ENCODE measurements around the gene FOXP1.

FOXP1 gene

DNA sequence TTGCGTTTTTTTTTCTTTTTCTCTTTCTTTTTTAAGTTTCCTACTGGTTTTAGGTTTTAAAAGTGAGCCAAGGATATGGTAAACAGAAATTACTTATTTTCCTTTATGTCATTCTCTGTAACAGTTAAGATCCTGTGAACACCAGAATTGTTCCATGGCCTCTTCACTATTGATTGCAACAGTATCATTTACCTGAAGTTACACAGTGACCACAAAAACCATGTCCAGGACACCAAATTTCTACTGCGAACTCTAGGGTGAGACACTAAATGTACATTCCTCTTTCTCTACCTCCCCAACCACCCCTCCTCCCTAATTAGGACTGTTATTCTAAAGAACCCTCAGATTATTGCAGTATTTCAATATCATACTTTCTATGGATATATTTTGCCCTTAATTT, 280.9 kb downstream of the FOXP1 start:
- Histone ChIP-seq H3K27me3 (replicated peaks) (no peaks in the 10 kb centered on the region), H3K36me3 (replicated peaks) (no peaks in the 10 kb centered on the region), H3K27ac (no peak overlapping the region), H3K4me3 (ENCODE audit: low read depth, low read length) (no peak overlapping the region)
- DNase-seq = no peak
- TF ChIP-seq, protein P1, sequence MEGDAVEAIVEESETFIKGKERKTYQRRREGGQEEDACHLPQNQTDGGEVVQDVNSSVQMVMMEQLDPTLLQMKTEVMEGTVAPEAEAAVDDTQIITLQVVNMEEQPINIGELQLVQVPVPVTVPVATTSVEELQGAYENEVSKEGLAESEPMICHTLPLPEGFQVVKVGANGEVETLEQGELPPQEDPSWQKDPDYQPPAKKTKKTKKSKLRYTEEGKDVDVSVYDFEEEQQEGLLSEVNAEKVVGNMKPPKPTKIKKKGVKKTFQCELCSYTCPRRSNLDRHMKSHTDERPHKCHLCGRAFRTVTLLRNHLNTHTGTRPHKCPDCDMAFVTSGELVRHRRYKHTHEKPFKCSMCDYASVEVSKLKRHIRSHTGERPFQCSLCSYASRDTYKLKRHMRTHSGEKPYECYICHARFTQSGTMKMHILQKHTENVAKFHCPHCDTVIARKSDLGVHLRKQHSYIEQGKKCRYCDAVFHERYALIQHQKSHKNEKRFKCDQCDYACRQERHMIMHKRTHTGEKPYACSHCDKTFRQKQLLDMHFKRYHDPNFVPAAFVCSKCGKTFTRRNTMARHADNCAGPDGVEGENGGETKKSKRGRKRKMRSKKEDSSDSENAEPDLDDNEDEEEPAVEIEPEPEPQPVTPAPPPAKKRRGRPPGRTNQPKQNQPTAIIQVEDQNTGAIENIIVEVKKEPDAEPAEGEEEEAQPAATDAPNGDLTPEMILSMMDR (IDR thresholded peaks at IDR 0.05; ENCODE audit: low read depth, low read length, missing control alignments) = no peak
- in situ Hi-C loops (cut with HindIII; ENCODE audit: low pct_ligation_motif_present, low sequenced_read_pairs) = no loop called here

DNA sequence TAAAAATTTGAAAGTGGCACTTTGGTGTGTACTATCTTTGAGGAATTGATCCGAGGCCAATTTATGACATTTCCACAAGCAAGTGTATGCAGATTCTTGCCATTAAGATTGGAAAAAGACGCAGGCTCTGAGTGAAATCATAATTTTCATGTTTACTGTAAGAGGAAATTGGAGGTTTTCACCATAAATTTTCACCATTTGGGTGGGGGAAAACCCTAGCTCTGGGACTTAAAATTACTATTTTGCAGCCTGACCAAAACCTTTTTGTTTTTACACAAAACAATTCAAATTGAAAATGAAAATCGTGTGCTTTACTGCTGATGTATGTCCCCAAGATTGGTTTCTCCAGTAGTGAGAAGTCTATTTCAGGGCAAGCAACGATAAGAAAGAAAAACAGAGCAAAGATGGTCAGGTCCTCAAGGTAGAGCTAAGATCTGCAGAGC, 282.6 kb downstream of the FOXP1 start:
- H3K36me3 ChIP-seq (replicated peaks) = no peaks in the 10 kb centered on the region
- no peaks in the 10 kb centered on the region for H3K27me3 ChIP-seq (replicated peaks)
- H3K4me3 ChIP-seq (ENCODE audit: low read depth, low read length) = no peak overlapping the region
- in situ Hi-C loops (cut with HindIII; ENCODE audit: low pct_ligation_motif_present, low sequenced_read_pairs) = no loop called here
- TF ChIP-seq, protein P1 (IDR thresholded peaks at IDR 0.05; ENCODE audit: low read depth, low read length, missing control alignments) = no peak
- H3K27ac ChIP-seq = no peak overlapping the region
- DNase-seq = no peak

DNA sequence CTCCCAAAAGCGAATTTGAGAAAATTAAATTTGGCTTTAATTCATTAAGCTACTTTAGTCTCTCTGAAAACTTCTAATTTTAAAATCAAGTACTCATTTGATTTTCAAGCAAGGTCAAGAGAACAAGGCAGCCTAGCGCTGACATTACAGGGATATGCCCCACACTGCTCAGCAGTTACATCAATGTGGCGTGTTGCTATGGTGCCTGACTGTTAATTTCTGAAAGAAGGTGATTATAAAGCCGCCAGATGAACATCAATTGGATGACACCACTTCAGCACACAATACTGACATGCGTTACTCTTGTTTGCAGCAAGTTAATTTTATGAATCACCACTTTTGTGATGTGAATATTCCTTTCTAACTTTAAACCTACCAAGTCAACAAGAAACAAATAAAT, 284.4 kb downstream of the FOXP1 start:
- in situ Hi-C loops (cut with HindIII; ENCODE audit: low pct_ligation_motif_present, low sequenced_read_pairs) = no loop called here
- no peak overlapping the region for H3K4me3 ChIP-seq (ENCODE audit: low read depth, low read length)
- TF ChIP-seq, protein P1 (IDR thresholded peaks at IDR 0.05; ENCODE audit: low read depth, low read length, missing control alignments) = no peak
- H3K27ac ChIP-seq = no peak overlapping the region
- no peaks in the 10 kb centered on the region for H3K36me3 ChIP-seq (replicated peaks)
- DNase-seq = no peak
- no peaks in the 10 kb centered on the region for H3K27me3 ChIP-seq (replicated peaks)

DNA sequence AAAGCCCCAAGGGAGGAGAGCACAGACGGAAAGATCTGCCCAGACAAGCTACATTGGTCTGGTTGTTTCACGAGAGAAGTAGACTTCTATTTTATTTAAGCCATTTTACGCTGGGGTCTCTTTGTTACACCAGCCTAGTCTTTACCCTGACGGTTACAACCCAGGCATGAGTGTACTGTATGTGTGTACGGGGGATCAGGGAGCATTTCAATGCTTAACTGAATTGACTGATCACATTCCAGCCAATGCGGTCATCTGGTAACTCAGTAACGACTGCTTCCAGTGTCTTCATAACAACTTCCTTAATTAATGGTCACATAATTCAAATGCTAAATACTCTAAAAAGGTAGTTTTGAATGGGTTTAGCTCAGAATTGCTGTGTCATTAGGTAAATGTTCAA, 288.6 kb downstream of the FOXP1 start:
- in situ Hi-C loops (cut with HindIII; ENCODE audit: low pct_ligation_motif_present, low sequenced_read_pairs) = no loop called here

DNA sequence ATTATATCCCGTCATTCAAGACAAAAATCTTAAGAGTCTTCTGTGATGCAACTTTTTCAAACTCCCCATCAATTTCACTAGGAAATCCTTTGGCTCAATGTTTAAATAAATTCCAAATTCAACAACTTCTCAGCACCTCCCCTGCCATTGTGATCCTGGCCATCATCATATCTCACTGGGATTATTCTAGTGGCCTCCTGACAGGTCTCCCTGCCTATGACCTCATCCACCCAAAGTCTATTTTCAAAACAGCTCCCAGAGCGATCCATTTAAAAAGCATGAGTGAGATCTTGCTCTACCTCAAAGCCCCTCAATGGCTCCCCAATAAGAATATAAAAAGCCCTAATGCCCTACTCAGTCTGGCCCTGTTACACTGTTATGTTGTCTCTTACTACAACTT, 293.2 kb downstream of the FOXP1 start:
- TF ChIP-seq, protein P1 (IDR thresholded peaks at IDR 0.05; ENCODE audit: low read depth, low read length, missing control alignments) = no peak
- DNase-seq = no peak
- Histone ChIP-seq H3K36me3 (replicated peaks) (no peaks in the 10 kb centered on the region), H3K27ac (no peak overlapping the region), H3K27me3 (replicated peaks) (no peaks in the 10 kb centered on the region), H3K4me3 (ENCODE audit: low read depth, low read length) (no peak overlapping the region)
- in situ Hi-C loops (cut with HindIII; ENCODE audit: low pct_ligation_motif_present, low sequenced_read_pairs) = no loop called here

More for the DNA sequence above, 288.6 kb downstream of the FOXP1 start:
- DNase-seq = no peak
- H3K4me3 ChIP-seq (ENCODE audit: low read depth, low read length) = no peak overlapping the region
- TF ChIP-seq, protein P1 (IDR thresholded peaks at IDR 0.05; ENCODE audit: low read depth, low read length, missing control alignments) = no peak
- H3K27ac ChIP-seq = no peak overlapping the region
- H3K36me3 ChIP-seq (replicated peaks) = no peaks in the 10 kb centered on the region
- no peaks in the 10 kb centered on the region for H3K27me3 ChIP-seq (replicated peaks)

DNA sequence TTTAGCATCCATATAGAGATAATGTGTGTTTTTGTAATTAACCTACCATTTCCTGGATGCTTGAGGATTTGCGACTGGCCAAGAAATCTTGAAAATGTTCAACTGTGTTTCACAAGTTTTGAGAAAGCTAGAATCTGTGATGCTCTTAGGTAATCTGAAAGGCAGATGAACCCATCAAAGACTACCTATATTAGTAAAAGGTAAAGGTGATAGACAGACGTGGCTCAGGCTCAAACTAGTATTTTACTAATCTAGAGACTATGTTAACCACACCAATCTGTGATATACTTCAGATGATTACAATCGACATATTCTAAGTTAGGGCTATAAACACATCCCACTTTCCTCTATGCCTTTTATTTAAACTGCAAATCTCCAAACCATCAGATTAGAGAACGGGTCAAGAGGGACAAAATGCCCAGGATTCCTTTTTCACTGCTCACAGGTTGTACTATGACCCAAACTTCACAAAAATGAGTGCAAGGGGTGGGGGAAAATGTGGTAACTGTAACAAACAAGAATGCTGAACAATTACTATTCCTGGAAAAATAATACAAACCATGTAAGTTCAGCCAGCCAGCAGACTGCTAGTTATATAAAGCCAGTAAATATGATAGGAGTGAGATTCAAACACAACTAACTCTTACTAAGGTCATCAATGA, 295.1 kb downstream of the FOXP1 start:
- H3K27me3 ChIP-seq (replicated peaks) = no peaks in the 10 kb centered on the region
- TF ChIP-seq, protein P1 (IDR thresholded peaks at IDR 0.05; ENCODE audit: low read depth, low read length, missing control alignments) = no peak
- H3K36me3 ChIP-seq (replicated peaks) = no peaks in the 10 kb centered on the region
- H3K4me3 ChIP-seq (ENCODE audit: low read depth, low read length) = no peak overlapping the region
- in situ Hi-C loops (cut with HindIII; ENCODE audit: low pct_ligation_motif_present, low sequenced_read_pairs) = no loop called here
- no peak overlapping the region for H3K27ac ChIP-seq
- peak; percentile 46 for DNase-seq
